IMR-90 (cell line): ENCODE data around the gene SPRR4. TPM values are rescaled to one million over a fixed set of nuclear protein-coding genes. Genes with fewer than 3 reads are reported as not detected.

Experiments
- ATAC-seq: fragments of 200-7000 bp; cut with Tn5 transposase; 2 replicates; pipeline ENCODE4 v1.9.1; 2020; ENCODE audit warnings: low read depth, mild to moderate bottlenecking, moderate library complexity
- BruUV-seq: library from RNA; stranded (reverse); fragments of 400-500 nt; replicated peaks from 2 replicates; lab custom pipeline; 2021; lab: Mats Ljungman, UMichigan
- CTCF ChIA-PET: fragments of 300-600 bp; formaldehyde crosslinking; extraction: SDS; loops from one replicate; lab custom pipeline; 2021; ENCODE audit warnings: antibody characterized with exemption; lab: Yijun Ruan, JAX
- POLR2A ChIA-PET: fragments of 300-600 bp; sonication (Branson Sonifier 250); formaldehyde crosslinking; loops from one replicate; lab custom pipeline; 2022; ENCODE audit warnings: antibody characterized with exemption; ENCODE audit not compliant: unreplicated experiment; lab: Charles Lee
- DNase-seq: peaks from one replicate; pipeline ENCODE4 v3.0.0; 2013
- H2AFZ ChIP-seq: replicated peaks from 2 replicates; pipeline ENCODE3; 2013; ENCODE audit warnings: low read length, mild to moderate bottlenecking; ENCODE audit not compliant: poor library complexity
- H2AK5ac ChIP-seq: 2 replicates; pipeline ENCODE4 v1.6.1; 2013; ENCODE audit warnings: low read depth, low read length, inconsistent platforms
- H2AK9ac ChIP-seq: replicated peaks from 2 replicates; pipeline ENCODE3; 2013; ENCODE audit warnings: mild to moderate bottlenecking, low read depth, low read length, moderate library complexity; ENCODE audit not compliant: poor library complexity
- H2BK120ac ChIP-seq: 2 replicates; pipeline ENCODE4 v1.6.1; 2013; ENCODE audit warnings: low read depth, low read length, inconsistent platforms
- H2BK15ac ChIP-seq: 3 replicates; pipeline ENCODE4 v1.6.1; 2013; ENCODE audit warnings: low read depth, low read length, inconsistent platforms
- H2BK20ac ChIP-seq: 2 replicates; pipeline ENCODE4 v1.6.1; 2013; ENCODE audit warnings: low read depth, mild to moderate bottlenecking, inconsistent platforms, low read length, moderate library complexity
- H2BK5ac ChIP-seq: 2 replicates; pipeline ENCODE4 v1.6.1; 2013; ENCODE audit warnings: mild to moderate bottlenecking, low read depth, low read length, inconsistent platforms; ENCODE audit not compliant: poor library complexity, severe bottlenecking
- H3K14ac ChIP-seq: replicated peaks from 2 replicates; pipeline ENCODE4 v1.6.1; 2013; ENCODE audit warnings: low read depth, low read length, inconsistent platforms
- H3K18ac ChIP-seq: 2 replicates; pipeline ENCODE4 v1.6.1; 2013; ENCODE audit warnings: low read depth, low read length, control low read depth
- H3K23ac ChIP-seq: 2 replicates; pipeline ENCODE4 v1.6.1; 2013; ENCODE audit warnings: low read depth, low read length, inconsistent platforms
- H3K27ac ChIP-seq: 2 replicates; pipeline ENCODE4 v1.5.1; 2013; ENCODE audit warnings: mild to moderate bottlenecking, control low read depth, low read length; ENCODE audit not compliant: insufficient read depth
- H3K27me3 ChIP-seq: 2 replicates; pipeline ENCODE4 v1.6.1; 2013; ENCODE audit warnings: low read length; ENCODE audit not compliant: control insufficient read depth, insufficient read depth
- H3K36me3 ChIP-seq: 2 replicates; pipeline ENCODE4 v1.6.1; 2013; ENCODE audit warnings: low read length, mixed read lengths; ENCODE audit not compliant: control insufficient read depth, insufficient read depth
- H3K4ac ChIP-seq: 2 replicates; pipeline ENCODE4 v1.6.1; 2013; ENCODE audit warnings: low read depth, low read length, inconsistent platforms
- H3K4me1 ChIP-seq: 2 replicates; pipeline ENCODE4 v1.6.1; 2013; ENCODE audit warnings: low read length, mixed read lengths; ENCODE audit not compliant: control insufficient read depth, insufficient read depth
- H3K4me2 ChIP-seq: 2 replicates; pipeline ENCODE4 v1.6.1; 2013; ENCODE audit warnings: low read depth, mild to moderate bottlenecking, control low read depth, low read length, moderate library complexity
- H3K4me3 ChIP-seq: 2 replicates; pipeline ENCODE4 v1.5.1; 2013; ENCODE audit warnings: low read depth, mild to moderate bottlenecking, control low read depth, low read length, moderate library complexity; ENCODE audit not compliant: insufficient read depth
- H3K56ac ChIP-seq: 2 replicates; pipeline ENCODE4 v1.6.1; 2013; ENCODE audit warnings: low read length, inconsistent platforms; ENCODE audit not compliant: insufficient read depth; ENCODE audit errors: extremely low read depth
- H3K79me1 ChIP-seq, 2 experiments: 2 replicates each; pipeline ENCODE4 v1.6.1; 2013; ENCODE audit warnings: low read length in 2 of 2, inconsistent platforms in 1 of 2, low read depth in 1 of 2
- H3K9ac ChIP-seq: 2 replicates; pipeline ENCODE4 v1.6.1; 2013; ENCODE audit warnings: low read depth, low read length, control low read depth
- H3K9me1 ChIP-seq: 2 replicates; pipeline ENCODE4 v1.6.1; 2013; ENCODE audit warnings: low read length, inconsistent platforms; ENCODE audit not compliant: insufficient read depth
- H3K9me3 ChIP-seq: 2 replicates; pipeline ENCODE4 v1.6.1; 2013; ENCODE audit warnings: low read length; ENCODE audit not compliant: control insufficient read depth, insufficient read depth
- H4K20me1 ChIP-seq: 2 replicates; pipeline ENCODE4 v1.6.1; 2013; ENCODE audit warnings: low read length, inconsistent platforms; ENCODE audit not compliant: insufficient read depth
- H4K5ac ChIP-seq: 2 replicates; pipeline ENCODE4 v1.6.1; 2013; ENCODE audit warnings: mild to moderate bottlenecking, low read depth, low read length, control low read depth
- H4K8ac ChIP-seq, 2 experiments: 2 replicates each; pipeline ENCODE4 v1.6.1; 2013; ENCODE audit warnings: low read depth in 2 of 2, low read length in 2 of 2, control low read depth in 1 of 2, inconsistent platforms in 1 of 2
- H4K91ac ChIP-seq: 2 replicates; pipeline ENCODE4 v1.6.1; 2013; ENCODE audit warnings: low read depth, low read length, inconsistent platforms; ENCODE audit not compliant: insufficient read depth
- NFE2L2 ChIP-seq: fragments of 150-350 bp; IDR thresholded peaks from 2 replicates; pipeline ENCODE4 v1.6.1; 2016; ENCODE audit warnings: low read depth, mild to moderate bottlenecking, low read length
- RCOR1 ChIP-seq: IDR thresholded peaks from 2 replicates; pipeline ENCODE4 v1.6.1; 2012; ENCODE audit warnings: mild to moderate bottlenecking, low read length, improper control_type of control experiment; ENCODE audit not compliant: insufficient replicate concordance
- whole genome bisulfite sequencing, 2 experiments: methylation state at CpG; one replicate each; pipeline versions ENCODE4 v1.1.5 to v1.1.7; 2013; ENCODE audit warnings: missing lambda C conversion rate in 2 of 2; ENCODE audit not compliant: insufficient read length in 1 of 2; ENCODE audit errors: extremely low coverage in 2 of 2; 5-methylcytosine and 5-hydroxymethylcytosine counted together
- dilution Hi-C: fragments of 300-500 bp; cut with HindIII; formaldehyde crosslinking; loops from one replicate; pipeline ENCODE4 v1.14.3; 2018; ENCODE audit warnings: low sequenced_read_pairs; ENCODE audit not compliant: unreplicated experiment
- in situ Hi-C: fragments of 300-500 bp; cut with MboI; formaldehyde crosslinking; loops from 3 replicates; pipeline ENCODE4 v1.14.3; 2019; ENCODE audit warnings: low sequenced_read_pairs, inconsistent platforms, mixed read lengths
- intact Hi-C: fragments of 100-400 bp; cut with micrococcal nuclease; formaldehyde crosslinking; loops from 2 replicates; pipeline ENCODE4 v1.10.0; 2022
- polyA plus RNA-seq, 3 experiments: library from polyadenylated mRNA; depleted of rRNA; stranded (reverse); fragments of >200 nt; gene quantifications; 2 replicates each; pipeline ENCODE4 v1.2.3, GENCODE V29; 2012; ENCODE audit warnings: low replicate concordance in 1 of 3
- total RNA-seq: library from RNA; depleted of rRNA; stranded (reverse); fragments of >200 nt; gene quantifications from 2 replicates; pipeline ENCODE4 v1.2.3, GENCODE V29; 2012

The SPRR4 gene
- total and polyA plus RNA-seq, 2 of the 4 experiments (the other 2 are of a cell fraction): not detected

- BruUV-seq: no TSS peak
- in situ Hi-C loops: no loop called here
- Histone ChIP-seq H3K14ac (no peak overlapping the region), H2BK120ac (no peak overlapping the region), H3K4me1 (no peaks in the 10 kb centered on the region), H2AK5ac (no peak overlapping the region), H4K5ac (no peak overlapping the region), H4K91ac (no peak overlapping the region), H3K27me3 (no peaks in the 10 kb centered on the region), H3K23ac (no peak overlapping the region), H3K36me3 (no peaks in the 10 kb centered on the region), H4K20me1 (no peaks in the 10 kb centered on the region), H2BK5ac (no peak overlapping the region), H2AFZ (no peak overlapping the region), H3K4ac (no peak overlapping the region), H3K9ac (no peak overlapping the region), H2BK20ac (no peak overlapping the region), H3K79me1 (no peaks in the 10 kb centered on the region), H4K8ac (no peak overlapping the region), H3K4me3 (no peak overlapping the region), H3K4me2 (no peak overlapping the region), H3K56ac (no peak overlapping the region), H2AK9ac (no peak overlapping the region), H3K27ac (no peak overlapping the region), H3K18ac (no peak overlapping the region), H3K9me1 (no peaks in the 10 kb centered on the region), H2BK15ac (no peak overlapping the region), H3K9me3 (no peaks in the 10 kb centered on the region; the same call in 1 of the 2 replicates)
- no peak for TF ChIP-seq NFE2L2
- no peak for TF ChIP-seq RCOR1
- dilution Hi-C loops: no loop called here
- CTCF ChIA-PET: no interaction called here
- ATAC-seq: no peak
- intact Hi-C loops: no loop called here
- POLR2A ChIA-PET: no interaction called here
- DNase-seq: no peak
- 28% methylated on average over 2 of the region's 10 CpGs; no CpG with 5 or more reads in 1 of the 2 experiments for WGBS, 2 experiments
Measured at GRCh38 chr1:152959801-152960451, 10.5 kb upstream of the SPRR4 start.
